Suppressor macrophage treated with lipopolysaccharide for 4 hours (primary cell): ENCODE measurements around the gene SLC38A9.
"Not testable (repeated sequence)": the region's sequence is repeated elsewhere in the genome, so short reads cannot be mapped to it uniquely, and the experiment has no call there.

Source experiments
- DNase-seq: peaks from one replicate; pipeline ENCODE4 v3.0.0-alpha.2; 2020

Gene SLC38A9

GRCh38 chr5:55712023-55712859, at the start of gene SLC38A9:
TSS of gene SLC38A9 (minus strand) at chr5:55712324. CDS start at chr5:55697958, 14,366 bp downstream.
- DNase-seq: peak; percentile 96

- not testable (repeated sequence) for DNase-seq
Observed at GRCh38 chr5:55761721-55762120, 49.6 kb upstream of the SLC38A9 start.

DNA sequence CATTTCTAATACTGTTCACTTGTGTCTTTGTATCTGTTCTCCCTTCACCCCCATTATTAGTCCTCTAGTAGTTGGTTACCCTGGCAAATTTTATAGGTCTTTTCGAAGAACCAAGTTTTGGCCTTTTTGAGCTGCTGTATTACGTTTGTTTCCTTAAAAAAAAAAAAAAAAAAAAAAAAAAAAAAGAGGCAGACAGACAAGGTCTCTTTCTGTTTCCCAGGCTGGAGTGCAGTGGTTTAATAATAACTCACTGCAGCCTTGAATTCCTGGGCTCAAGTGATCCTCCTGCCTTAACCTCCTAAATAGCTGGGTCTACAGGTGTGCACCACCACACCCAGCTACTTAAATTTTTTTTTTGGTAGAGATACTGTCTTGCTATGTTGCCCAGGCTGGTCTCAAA, 46.6 kb upstream of the SLC38A9 start:
- no peak for DNase-seq

DNA sequence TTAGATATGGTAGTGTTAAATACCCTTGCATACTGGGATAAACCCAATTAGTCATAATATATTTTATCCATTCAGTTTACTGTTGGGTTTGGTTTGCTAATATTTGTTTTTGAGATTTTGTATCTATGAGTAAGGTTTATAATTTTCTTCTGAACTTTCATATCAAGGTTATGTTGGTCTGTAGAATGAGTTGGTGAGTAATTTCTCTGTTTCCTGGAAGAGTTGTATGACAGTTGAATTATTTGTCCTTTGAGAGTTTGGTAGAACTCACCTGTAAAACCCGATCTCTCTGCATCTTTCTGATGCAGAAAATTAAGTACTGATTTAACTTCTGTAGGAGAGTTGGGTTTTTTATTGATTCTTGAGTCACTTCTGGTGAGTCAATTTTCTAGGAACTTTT, 46.1 kb upstream of the SLC38A9 start:
- no peak for DNase-seq

- no peak for DNase-seq
Observed at GRCh38 chr5:55750499-55750898, 38.4 kb upstream of the SLC38A9 start.

GRCh38 chr5:55750063-55750462, 37.9 kb upstream of the SLC38A9 start:
- no peak for DNase-seq

DNA sequence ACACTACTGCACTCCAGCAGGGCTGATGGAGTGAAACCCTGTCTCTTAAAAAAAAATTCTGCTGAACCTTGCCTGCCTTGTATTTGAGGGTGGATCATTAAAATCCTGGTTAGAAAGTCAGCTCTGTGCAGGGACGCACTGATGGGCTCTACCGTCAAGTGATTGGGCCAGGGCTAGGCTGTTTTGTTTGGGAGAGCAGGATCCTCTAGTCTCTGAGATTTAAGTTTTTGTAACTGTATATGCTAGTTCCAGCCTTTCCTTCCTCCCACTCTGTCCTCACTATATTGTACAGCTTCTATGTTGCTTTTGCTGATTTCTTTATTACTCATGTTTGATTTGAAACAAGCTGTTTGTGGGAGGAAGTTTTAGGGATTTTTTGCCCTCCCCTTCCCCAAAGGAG, 37.3 kb upstream of the SLC38A9 start:
- no peak for DNase-seq

GRCh38 chr5:55747778-55748318, 35.7 kb upstream of the SLC38A9 start:
- no peak for DNase-seq

DNA sequence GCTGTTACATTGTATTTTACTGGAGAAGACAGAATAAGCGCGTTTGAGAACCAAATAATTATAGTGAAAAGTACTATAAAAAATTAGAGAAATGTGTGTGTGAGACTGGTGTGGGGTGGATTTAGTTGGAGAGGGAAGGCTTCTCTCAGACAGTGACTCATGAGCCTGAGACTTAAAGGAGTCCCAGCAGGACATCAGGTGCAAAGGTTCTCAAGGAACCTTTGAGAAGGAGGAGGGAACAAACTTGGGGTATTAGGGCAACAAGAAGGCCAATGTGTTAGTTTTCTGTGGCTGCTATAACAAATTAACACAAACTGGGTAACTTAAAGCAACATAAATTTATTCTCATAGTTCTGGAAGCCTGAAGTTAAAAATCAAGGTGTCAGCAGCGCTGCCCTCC, 30.7 kb upstream of the SLC38A9 start:
- DNase-seq: no peak

- DNase-seq: no peak
Observed at GRCh38 chr5:55737793-55738192, 25.7 kb upstream of the SLC38A9 start, which contains the start of gene DDX4. TSS of gene DDX4 (plus strand) at chr5:55738061. CDS start at chr5:55738964, 903 bp downstream.

GRCh38 chr5:55734658-55735057, 22.5 kb upstream of the SLC38A9 start:
- DNase-seq: no peak

DNA sequence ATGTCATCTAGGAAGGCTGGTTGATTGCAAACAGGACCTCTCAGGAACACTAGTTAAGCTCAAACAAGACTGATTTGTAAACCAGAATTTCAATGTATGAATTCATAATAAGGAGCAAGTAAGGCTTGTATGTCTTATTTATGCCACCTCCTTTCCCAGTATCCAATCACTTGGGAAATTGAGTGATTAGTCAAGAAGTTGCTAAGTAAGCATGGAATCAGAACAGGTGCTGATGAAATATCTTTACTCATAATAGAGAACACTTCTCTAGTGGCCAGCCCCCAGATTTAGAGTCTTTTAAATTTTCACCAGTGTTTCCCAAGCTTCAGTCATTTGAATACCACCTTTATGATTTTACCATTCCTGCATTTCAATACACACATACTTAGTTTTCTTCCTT, 20.5 kb upstream of the SLC38A9 start:
- no peak for DNase-seq

DNA sequence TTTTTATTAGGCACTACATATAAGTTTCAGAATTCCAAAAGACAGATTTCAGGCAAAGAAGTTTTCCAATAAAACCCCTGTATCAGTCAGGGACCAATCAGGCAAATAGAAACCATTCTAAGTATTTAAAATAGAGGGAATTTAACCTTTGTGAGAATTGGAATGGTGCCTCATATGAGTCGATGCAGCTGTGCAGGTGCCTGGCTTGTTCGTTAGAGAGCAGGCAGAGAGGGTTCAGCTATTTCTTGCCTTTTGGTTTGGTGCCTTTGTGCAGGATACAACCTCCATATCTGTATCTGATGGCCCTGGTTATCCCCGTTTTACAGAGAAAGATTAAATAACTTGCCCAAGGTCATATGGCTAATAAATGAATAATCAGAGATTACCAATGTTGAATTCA, 19.7 kb upstream of the SLC38A9 start:
- DNase-seq: no peak

GRCh38 chr5:55724281-55724680, 12.2 kb upstream of the SLC38A9 start:
- no peak for DNase-seq

DNA sequence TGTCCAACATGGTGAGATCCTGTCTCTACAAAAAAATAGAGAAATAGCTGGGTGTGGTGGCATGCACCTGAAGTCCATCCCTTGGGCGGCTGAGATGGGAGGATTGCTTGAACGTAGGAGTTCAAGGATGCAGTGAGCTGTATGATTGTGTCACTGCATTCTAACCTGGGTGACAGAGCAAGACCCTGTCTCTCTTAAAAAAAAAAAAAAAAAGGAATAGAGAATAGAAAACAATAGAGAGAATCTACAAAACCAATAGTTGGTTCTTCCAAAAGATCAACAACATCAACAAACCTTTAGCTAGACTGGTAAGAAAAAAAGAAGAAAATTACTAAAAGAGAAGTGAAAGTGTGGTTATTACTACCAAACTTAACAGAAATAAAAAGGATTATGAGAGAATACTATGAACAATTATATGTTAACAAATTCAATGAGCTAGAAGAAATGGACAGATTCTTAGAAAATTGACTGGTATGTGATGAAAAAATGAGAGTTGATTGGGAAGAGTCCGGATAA, 8.1 kb upstream of the SLC38A9 start:
- no peak for DNase-seq

GRCh38 chr5:55719026-55719425, 6.9 kb upstream of the SLC38A9 start:
- not testable (repeated sequence) for DNase-seq

- DNase-seq: no peak
Observed at GRCh38 chr5:55715519-55716078, 3.5 kb upstream of the SLC38A9 start.

- DNase-seq: no peak
Observed at GRCh38 chr5:55714749-55715148, 2.6 kb upstream of the SLC38A9 start.

- DNase-seq: no peak
Observed at GRCh38 chr5:55714339-55714738, 2.2 kb upstream of the SLC38A9 start.

GRCh38 chr5:55713871-55714270, 1.7 kb upstream of the SLC38A9 start:
- DNase-seq: no peak

GRCh38 chr5:55711507-55712022, 559 bp downstream of the SLC38A9 start:
- DNase-seq: peak; percentile 10

DNA sequence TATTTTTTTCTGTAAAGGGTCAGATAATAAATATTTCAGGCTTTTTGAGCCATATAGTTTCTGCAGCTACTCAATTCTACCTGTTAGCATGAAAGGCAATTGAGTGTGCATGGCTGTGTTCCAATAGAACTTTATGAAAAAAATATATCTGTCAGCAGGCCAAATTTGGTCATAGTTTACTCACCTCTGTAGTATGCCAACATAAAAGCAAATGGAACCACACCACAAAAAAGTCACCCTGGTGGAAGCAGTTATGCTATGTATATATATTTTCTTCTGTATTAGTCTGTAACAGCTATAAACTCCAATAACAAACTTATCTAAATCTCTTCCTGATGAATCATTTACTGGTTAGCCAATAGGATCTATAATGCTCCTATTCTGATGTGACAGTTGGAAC, 3.4 kb downstream of the SLC38A9 start:
- DNase-seq: no peak

GRCh38 chr5:55706230-55706629, 5.9 kb downstream of the SLC38A9 start:
- DNase-seq: no peak
